Neuronal stem cell (in vitro differentiated cells): ENCODE data around the gene RCAN3.
A peak's percentile ranks its signal among the peaks of the same experiment; 100 is the strongest.

ENCODE experiments used
- DNase-seq: peaks from one replicate; pipeline ENCODE4 v3.0.0-alpha.2; 2013; ENCODE audit warnings: low spot score
- H2AFZ ChIP-seq: one replicate; pipeline ENCODE4 v1.6.1; 2013; ENCODE audit warnings: mild to moderate bottlenecking, low read length, inconsistent platforms
- H2AK5ac ChIP-seq: 2 replicates; pipeline ENCODE4 v1.6.1; 2013; ENCODE audit warnings: low read depth, mild to moderate bottlenecking, inconsistent platforms, low read length, moderate library complexity, mixed read lengths
- H2BK120ac ChIP-seq: 2 replicates; pipeline ENCODE4 v1.6.1; 2013; ENCODE audit warnings: low read depth, mild to moderate bottlenecking, inconsistent platforms, low read length, moderate library complexity, mixed read lengths
- H2BK12ac ChIP-seq: one replicate; pipeline ENCODE4 v1.6.1; 2013; ENCODE audit warnings: low read length, inconsistent platforms
- H2BK15ac ChIP-seq: 2 replicates; pipeline ENCODE4 v1.6.1; 2013; ENCODE audit warnings: mild to moderate bottlenecking, low read length, inconsistent platforms, mixed read lengths
- H2BK5ac ChIP-seq: one replicate; pipeline ENCODE4 v1.6.1; 2013; ENCODE audit warnings: inconsistent platforms, mild to moderate bottlenecking, low read length, moderate library complexity
- H3K14ac ChIP-seq: one replicate; pipeline ENCODE4 v1.6.1; 2013; ENCODE audit warnings: low read length, inconsistent platforms
- H3K18ac ChIP-seq: 2 replicates; pipeline ENCODE4 v1.6.1; 2013; ENCODE audit warnings: low read length, inconsistent platforms
- H3K23ac ChIP-seq: 2 replicates; pipeline ENCODE4 v1.6.1; 2013; ENCODE audit warnings: low read depth, mild to moderate bottlenecking, mixed read lengths, low read length, inconsistent platforms; ENCODE audit not compliant: poor library complexity
- H3K27ac ChIP-seq: replicated peaks from 3 replicates; pipeline ENCODE4 v1.5.1; 2013; ENCODE audit warnings: low read length, inconsistent platforms
- H3K27me3 ChIP-seq, 3 experiments: 2 replicates each; pipeline ENCODE4 v1.6.1; 2013; ENCODE audit warnings: low read length in 3 of 3, mild to moderate bottlenecking in 2 of 3, inconsistent platforms in 1 of 3, low read depth in 1 of 3, mixed read lengths in 1 of 3, moderate library complexity in 1 of 3; ENCODE audit not compliant: control insufficient read depth in 3 of 3, insufficient read depth in 3 of 3
- H3K36me3 ChIP-seq, 2 donors: replicated peaks in 1 of 2; 2 replicates each; pipeline ENCODE4 v1.6.1; 2013; ENCODE audit warnings: low read length in 2 of 2; ENCODE audit not compliant: control insufficient read depth in 2 of 2, insufficient read depth in 2 of 2
- H3K4ac ChIP-seq: 2 replicates; pipeline ENCODE4 v1.6.1; 2013; ENCODE audit warnings: inconsistent platforms, mild to moderate bottlenecking, low read length, moderate library complexity
- H3K4me1 ChIP-seq, 2 donors: 1 replicate in 1 of 2; 2 replicates in 1 of 2; pipeline ENCODE4 v1.6.1; 2013; ENCODE audit warnings: low read length in 2 of 2, low read depth in 1 of 2; ENCODE audit not compliant: control insufficient read depth in 2 of 2, insufficient read depth in 1 of 2
- H3K4me2 ChIP-seq: one replicate; pipeline ENCODE4 v1.6.1; 2013; ENCODE audit warnings: mild to moderate bottlenecking, low read length, inconsistent platforms; ENCODE audit not compliant: insufficient read depth, poor library complexity, severe bottlenecking
- H3K4me3 ChIP-seq, 2 donors: 2 replicates each; pipeline ENCODE4 v1.5.1; 2013; ENCODE audit warnings: low read length in 2 of 2, mild to moderate bottlenecking in 2 of 2, inconsistent platforms in 1 of 2, moderate library complexity in 1 of 2
- H3K79me1 ChIP-seq: one replicate; pipeline ENCODE4 v1.6.1; 2013; ENCODE audit warnings: low read depth, mild to moderate bottlenecking, inconsistent platforms, low read length, moderate library complexity
- H3K9ac ChIP-seq: one replicate; pipeline ENCODE4 v1.6.1; 2013; ENCODE audit warnings: mild to moderate bottlenecking, low read depth, low read length, inconsistent platforms; ENCODE audit not compliant: poor library complexity
- H3K9me3 ChIP-seq, 2 donors: replicated peaks in 1 of 2; 2 replicates each; pipeline versions ENCODE3 to v1.6.1; 2013; ENCODE audit warnings: low read length in 2 of 2, mild to moderate bottlenecking in 2 of 2, inconsistent platforms in 1 of 2, low read depth in 1 of 2, mixed read lengths in 1 of 2, moderate library complexity in 1 of 2; ENCODE audit not compliant: control insufficient read depth in 2 of 2, insufficient read depth in 1 of 2
- H4K8ac ChIP-seq: one replicate; pipeline ENCODE4 v1.6.1; 2013; ENCODE audit warnings: low read depth, mild to moderate bottlenecking, inconsistent platforms, low read length, moderate library complexity
- H4K91ac ChIP-seq: one replicate; pipeline ENCODE4 v1.6.1; 2013; ENCODE audit warnings: low read length, low read depth, mild to moderate bottlenecking, inconsistent platforms; ENCODE audit not compliant: poor library complexity
- WGBS, 2 donors: extraction: QIAGEN DNeasy Blood & Tissue Kit; methylation state at CpG; one replicate each; pipeline ENCODE4 v1.1.7; 2013; ENCODE audit warnings: missing lambda C conversion rate in 2 of 2, mixed read lengths in 1 of 2; ENCODE audit not compliant: insufficient read length in 2 of 2, insufficient replicate concordance in 1 of 2; ENCODE audit errors: extremely low coverage in 2 of 2; 5-methylcytosine and 5-hydroxymethylcytosine counted together

RCAN3 gene

GRCh38 chr1:24472527-24473251 is 29.9 kb upstream of the RCAN3 start:
- no CpG with 5 or more reads among the region's 11 CpGs for WGBS, 2 donors
- H3K4ac ChIP-seq, result no peak overlapping the region
- no peak overlapping the region for H3K14ac ChIP-seq
- no peak overlapping the region for H3K9ac ChIP-seq
- H2AK5ac ChIP-seq, result no peak overlapping the region
- no peaks in the 10 kb centered on the region for H3K9me3 ChIP-seq
- H3K79me1 ChIP-seq, result no peaks in the 10 kb centered on the region
- no peak overlapping the region for H3K23ac ChIP-seq
- no peak overlapping the region for H2BK5ac ChIP-seq
- H3K4me3 ChIP-seq, result no peak overlapping the region
- no peak overlapping the region for H2BK15ac ChIP-seq
- H2BK120ac ChIP-seq, result no peak overlapping the region
- H3K27me3 ChIP-seq, result peaks cover 0 to 4% (median 0%) of the 10 kb centered on the region in 3 experiments
- H4K8ac ChIP-seq, result no peak overlapping the region
- no peak overlapping the region for H2BK12ac ChIP-seq
- H3K36me3 ChIP-seq, result no peaks in the 10 kb centered on the region
- H3K27ac ChIP-seq, result no peak overlapping the region
- H2AFZ ChIP-seq, result no peak overlapping the region
- no peak overlapping the region for H4K91ac ChIP-seq
- H3K18ac ChIP-seq, result no peak overlapping the region
- DNase-seq, result no peak
- no peaks in the 10 kb centered on the region for H3K4me1 ChIP-seq
- no peak overlapping the region for H3K4me2 ChIP-seq

DNA sequence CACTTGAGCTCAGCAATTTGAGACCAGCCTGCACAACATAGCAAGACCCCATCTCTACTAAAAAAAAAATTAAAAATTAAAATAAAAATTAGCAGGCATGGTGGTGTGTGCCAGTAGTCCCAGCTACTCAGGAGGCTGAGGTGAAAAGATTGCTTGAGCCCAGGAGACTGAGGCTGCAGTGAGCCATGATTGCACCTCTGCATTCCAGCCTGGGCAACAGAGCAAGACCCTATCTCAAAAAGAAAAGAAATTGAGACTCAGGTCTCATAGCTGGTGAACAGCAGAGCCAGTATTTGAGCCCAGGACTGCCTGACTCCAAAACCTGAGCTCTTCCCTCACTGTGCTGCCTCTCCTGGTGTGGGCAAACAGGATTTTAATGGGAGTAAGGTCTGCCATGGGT is 28.4 kb upstream of the RCAN3 start:
- Histone ChIP-seq H3K9ac (no peak overlapping the region), H3K79me1 (no peaks in the 10 kb centered on the region), H2AK5ac (no peak overlapping the region), H2BK15ac (no peak overlapping the region), H3K9me3 (no peaks in the 10 kb centered on the region), H3K4me2 (no peak overlapping the region), H3K23ac (no peak overlapping the region), H4K91ac (no peak overlapping the region), H2BK120ac (no peak overlapping the region), H2AFZ (no peak overlapping the region), H3K27me3 (peaks cover 0 to 4% (median 0%) of the 10 kb centered on the region in 3 experiments), H3K4ac (no peak overlapping the region), H3K4me1 (no peaks in the 10 kb centered on the region), H3K18ac (no peak overlapping the region), H2BK5ac (no peak overlapping the region), H3K36me3 (no peaks in the 10 kb centered on the region), H2BK12ac (no peak overlapping the region), H3K27ac (no peak overlapping the region), H3K4me3 (peak overlapping the region in 1 of 2 donors; percentile 25), H3K14ac (no peak overlapping the region), H4K8ac (no peak overlapping the region)
- DNase-seq, result no peak

GRCh38 chr1:24475700-24476099 is 26.9 kb upstream of the RCAN3 start:
- no peaks in the 10 kb centered on the region for H3K27me3 ChIP-seq
- H3K4me2 ChIP-seq, result no peak overlapping the region
- H3K18ac ChIP-seq, result no peak overlapping the region
- H3K9me3 ChIP-seq, result no peaks in the 10 kb centered on the region
- no peak overlapping the region for H4K8ac ChIP-seq
- WGBS, 2 donors, result no CpG with 5 or more reads among the region's 4 CpGs
- no peak overlapping the region for H2BK12ac ChIP-seq
- no peaks in the 10 kb centered on the region for H3K79me1 ChIP-seq
- H2BK15ac ChIP-seq, result no peak overlapping the region
- H2BK5ac ChIP-seq, result no peak overlapping the region
- no peak overlapping the region for H4K91ac ChIP-seq
- H2AK5ac ChIP-seq, result no peak overlapping the region
- H2AFZ ChIP-seq, result no peak overlapping the region
- H3K23ac ChIP-seq, result no peak overlapping the region
- no peak overlapping the region for H3K9ac ChIP-seq
- no peak overlapping the region for H2BK120ac ChIP-seq
- H3K4ac ChIP-seq, result no peak overlapping the region
- H3K36me3 ChIP-seq, result no peaks in the 10 kb centered on the region
- no peak for DNase-seq
- no peaks in the 10 kb centered on the region for H3K4me1 ChIP-seq
- no peak overlapping the region for H3K14ac ChIP-seq
- no peak overlapping the region for H3K27ac ChIP-seq
- H3K4me3 ChIP-seq, result no peak overlapping the region

GRCh38 chr1:24476571-24476970 is 26.1 kb upstream of the RCAN3 start:
- Histone ChIP-seq H3K18ac (no peak overlapping the region), H2BK5ac (no peak overlapping the region), H4K8ac (no peak overlapping the region), H3K14ac (no peak overlapping the region), H3K27ac (no peak overlapping the region), H2AFZ (no peak overlapping the region), H3K4me1 (no peaks in the 10 kb centered on the region), H3K9me3 (no peaks in the 10 kb centered on the region), H3K4me3 (no peak overlapping the region), H2BK12ac (no peak overlapping the region), H3K9ac (no peak overlapping the region), H2BK120ac (no peak overlapping the region), H3K79me1 (no peaks in the 10 kb centered on the region), H3K4ac (no peak overlapping the region), H2BK15ac (no peak overlapping the region), H3K4me2 (no peak overlapping the region), H2AK5ac (no peak overlapping the region), H3K27me3 (no peaks in the 10 kb centered on the region), H4K91ac (no peak overlapping the region), H3K36me3 (no peaks in the 10 kb centered on the region), H3K23ac (no peak overlapping the region)
- WGBS, 2 donors, result no CpG with 5 or more reads among the region's 2 CpGs
- DNase-seq, result no peak
